Testis (tissue), 3 donors: ENCODE results near the gene SMARCA1. TPM values are rescaled to one million over a fixed set of nuclear protein-coding genes. Genes with fewer than 3 reads are reported as not detected.
"Not testable (repeated sequence)": the region's sequence is repeated elsewhere in the genome, so short reads cannot be mapped to it uniquely, and the experiment has no call there.

Experiments used
- DNase-seq: peaks from one replicate; pipeline ENCODE4 v3.0.0-alpha.2; 2019
- H3K27ac ChIP-seq, 2 donors: fragments of 200-600 bp; sonication (generic); one replicate each; pipeline ENCODE4 v1.5.1; 2019
- H3K27me3 ChIP-seq: fragments of 200-600 bp; sonication (generic); one replicate; pipeline ENCODE4 v1.5.1; 2019
- H3K36me3 ChIP-seq: fragments of 200-600 bp; sonication (generic); one replicate; pipeline ENCODE4 v1.5.1; 2017; ENCODE audit warnings: low read depth; ENCODE audit errors: missing control alignments
- H3K4me1 ChIP-seq: fragments of 200-600 bp; sonication (generic); one replicate; pipeline ENCODE4 v1.5.1; 2019
- H3K4me3 ChIP-seq, 2 donors: fragments of 200-600 bp; sonication (generic); one replicate each; pipeline ENCODE4 v1.5.1; 2017 to 2019
- H3K9me3 ChIP-seq: fragments of 200-600 bp; sonication (generic); one replicate; pipeline ENCODE4 v1.5.1; 2017
- POLR2A ChIP-seq: fragments of 450-650 bp; IDR thresholded peaks from one replicate; pipeline ENCODE4 v1.6.1; 2017; ENCODE audit warnings: antibody characterized with exemption, mild to moderate bottlenecking, moderate library complexity
- WGBS, 2 donors: methylation state at CpG; one replicate each; pipeline ENCODE4 v1.1.5; 2018; 5-methylcytosine and 5-hydroxymethylcytosine counted together
- intact Hi-C: fragments of 100-400 bp; cut with DNase I; formaldehyde crosslinking; loops from one replicate; pipeline ENCODE4 v1.15.1; 2023; ENCODE audit warnings: low total_unique reads
- polyA plus RNA-seq: library from polyadenylated mRNA; stranded (reverse); fragments of 350-450 nt; fragmentation: Illumina TruSeq; extraction: RNeasy Lipid Tissue Mini Kit (QIAGEN cat#74804); gene quantifications from one replicate; pipeline ENCODE4 v1.2.3, GENCODE V29; 2014; ENCODE audit warnings: low read depth, low replicate concordance; ENCODE audit not compliant: insufficient read depth
- total RNA-seq, 2 donors: library from RNA; depleted of rRNA; stranded (reverse); fragments of >200 nt; gene quantifications; one replicate each; pipeline ENCODE4 v1.2.3, GENCODE V29; 2016
- TF ChIP-seq, protein P1 (sequence below), 3 experiments: fragments of 450-650 bp in 2 of 3; fragments of 200-600 bp in 1 of 3; sonication (generic) in 1 of 3; IDR thresholded peaks; one replicate each; pipeline ENCODE4 v1.5.1; 2016 to 2019; ENCODE audit warnings: antibody characterized with exemption in 3 of 3, mild to moderate bottlenecking in 2 of 3, moderate library complexity in 1 of 3

Gene SMARCA1
- total and polyA plus RNA-seq, 3 donors from 2014 or later = 79.2 to 208 (median 190) TPM

- no peak overlapping the region for H3K27ac ChIP-seq
- no peaks in the 10 kb centered on the region for H3K36me3 ChIP-seq
- TF ChIP-seq POLR2A = no peak
- TF ChIP-seq, protein P1, sequence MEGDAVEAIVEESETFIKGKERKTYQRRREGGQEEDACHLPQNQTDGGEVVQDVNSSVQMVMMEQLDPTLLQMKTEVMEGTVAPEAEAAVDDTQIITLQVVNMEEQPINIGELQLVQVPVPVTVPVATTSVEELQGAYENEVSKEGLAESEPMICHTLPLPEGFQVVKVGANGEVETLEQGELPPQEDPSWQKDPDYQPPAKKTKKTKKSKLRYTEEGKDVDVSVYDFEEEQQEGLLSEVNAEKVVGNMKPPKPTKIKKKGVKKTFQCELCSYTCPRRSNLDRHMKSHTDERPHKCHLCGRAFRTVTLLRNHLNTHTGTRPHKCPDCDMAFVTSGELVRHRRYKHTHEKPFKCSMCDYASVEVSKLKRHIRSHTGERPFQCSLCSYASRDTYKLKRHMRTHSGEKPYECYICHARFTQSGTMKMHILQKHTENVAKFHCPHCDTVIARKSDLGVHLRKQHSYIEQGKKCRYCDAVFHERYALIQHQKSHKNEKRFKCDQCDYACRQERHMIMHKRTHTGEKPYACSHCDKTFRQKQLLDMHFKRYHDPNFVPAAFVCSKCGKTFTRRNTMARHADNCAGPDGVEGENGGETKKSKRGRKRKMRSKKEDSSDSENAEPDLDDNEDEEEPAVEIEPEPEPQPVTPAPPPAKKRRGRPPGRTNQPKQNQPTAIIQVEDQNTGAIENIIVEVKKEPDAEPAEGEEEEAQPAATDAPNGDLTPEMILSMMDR (IDR thresholded peaks at IDR 0.05) = no peak
- peak; percentile 16 for DNase-seq
- no peaks in the 10 kb centered on the region for H3K27me3 ChIP-seq
- WGBS, 2 donors = 50 to 55% methylated on average over 1 to 3 of the region's 3 CpGs
- no peak overlapping the region for H3K4me3 ChIP-seq
- intact Hi-C loops = no loop called here
- no peaks in the 10 kb centered on the region for H3K4me1 ChIP-seq
- H3K9me3 ChIP-seq = no peaks in the 10 kb centered on the region
Observed at GRCh38 chrX:129565046-129565650, 41.9 kb upstream of the SMARCA1 start.

GRCh38 chrX:129564345-129564744 lies 41.1 kb upstream of the SMARCA1 start:
- H3K36me3 ChIP-seq, H3K9me3 ChIP-seq: not testable (repeated sequence)
- WGBS, 2 donors = 75% methylated on average over 2 of the region's 5 CpGs; no CpG with 5 or more reads in 1 of the 2 donors

GRCh38 chrX:129561453-129561852 lies 38.2 kb upstream of the SMARCA1 start:
- TF ChIP-seq, protein P1 (IDR thresholded peaks at IDR 0.05) = no peak
- TF ChIP-seq POLR2A = no peak
- H3K27ac ChIP-seq = no peak overlapping the region
- H3K9me3 ChIP-seq = no peaks in the 10 kb centered on the region
- no peaks in the 10 kb centered on the region for H3K27me3 ChIP-seq
- no peaks in the 10 kb centered on the region for H3K4me1 ChIP-seq
- H3K36me3 ChIP-seq = no peaks in the 10 kb centered on the region
- 93% methylated on average over 3 of the region's 3 CpGs for WGBS, 2 donors
- no peak overlapping the region for H3K4me3 ChIP-seq
- no peak for DNase-seq
- intact Hi-C loops = no loop called here

More at GRCh38 chrX:129564345-129564744, 41.1 kb upstream of the SMARCA1 start:
- H3K27ac ChIP-seq, H3K4me1 ChIP-seq, H3K27me3 ChIP-seq, intact Hi-C loops, DNase-seq, H3K4me3 ChIP-seq: not testable (repeated sequence)

DNA sequence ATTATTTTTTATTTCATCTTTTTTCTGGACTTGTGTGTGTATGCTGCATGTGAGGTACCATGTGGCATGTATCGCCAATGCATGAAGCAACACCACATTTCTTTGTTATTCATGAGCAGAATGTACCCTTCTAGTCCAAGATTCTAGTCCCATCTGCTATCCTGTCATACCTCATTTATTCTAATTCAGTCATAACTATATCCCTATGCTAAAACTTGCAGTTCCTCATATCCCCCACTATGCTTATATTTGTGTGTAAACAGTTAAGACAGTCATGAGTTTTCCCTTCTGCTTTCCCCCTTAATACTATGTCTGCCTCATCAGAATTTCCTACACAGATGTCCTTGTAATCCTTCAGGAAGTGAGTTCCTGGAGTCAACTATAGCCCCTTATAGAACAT lies 36.5 kb upstream of the SMARCA1 start:
- Histone ChIP-seq H3K4me3 (no peak overlapping the region), H3K36me3 (no peaks in the 10 kb centered on the region), H3K27me3 (no peaks in the 10 kb centered on the region), H3K27ac (no peak overlapping the region), H3K9me3 (no peaks in the 10 kb centered on the region), H3K4me1 (no peaks in the 10 kb centered on the region)
- WGBS, 2 donors = 80 to 100% methylated on average over 1 of the region's 1 CpG
- TF ChIP-seq POLR2A = no peak
- TF ChIP-seq, protein P1 (IDR thresholded peaks at IDR 0.05) = no peak
- no peak for DNase-seq
- intact Hi-C loops = no loop called here

GRCh38 chrX:129557844-129558480 lies 34.7 kb upstream of the SMARCA1 start:
- TF ChIP-seq, protein P1 (IDR thresholded peaks at IDR 0.05) = no peak
- TF ChIP-seq POLR2A = no peak
- no peak overlapping the region for H3K4me3 ChIP-seq
- WGBS, 2 donors = 73 to 75% methylated on average over 1 of the region's 1 CpG
- no peak for DNase-seq
- H3K9me3 ChIP-seq = no peaks in the 10 kb centered on the region
- H3K27me3 ChIP-seq = no peaks in the 10 kb centered on the region
- peak overlapping the region in 1 of 2 donors; percentile 35 for H3K27ac ChIP-seq
- no peaks in the 10 kb centered on the region for H3K36me3 ChIP-seq
- no peaks in the 10 kb centered on the region for H3K4me1 ChIP-seq
- intact Hi-C loops = no loop called here
